Ishikawa (cell line): ENCODE results near the gene SYS1.

ENCODE experiments used
- CEBPB ChIP-seq: IDR thresholded peaks from 2 replicates; pipeline ENCODE4 v1.6.1; 2012
- CREB1 ChIP-seq: IDR thresholded peaks from 2 replicates; pipeline ENCODE4 v1.6.1; 2012; ENCODE audit warnings: low read depth
- EGR1 ChIP-seq: IDR thresholded peaks from 2 replicates; pipeline ENCODE4 v1.6.1; 2012
- EP300 ChIP-seq: IDR thresholded peaks from 2 replicates; pipeline ENCODE4 v1.6.1; 2012; ENCODE audit warnings: borderline replicate concordance
- FOXM1 ChIP-seq: IDR thresholded peaks from 2 replicates; pipeline ENCODE4 v1.6.1; 2012; ENCODE audit warnings: low read depth, borderline replicate concordance
- MAX ChIP-seq: IDR thresholded peaks from 2 replicates; pipeline ENCODE4 v1.6.1; 2012
- NFIC ChIP-seq: IDR thresholded peaks from 2 replicates; pipeline ENCODE4 v1.6.1; 2012
- RAD21 ChIP-seq: IDR thresholded peaks from 2 replicates; pipeline ENCODE4 v1.6.1; 2012; ENCODE audit warnings: low read depth
- REST ChIP-seq: IDR thresholded peaks from 2 replicates; pipeline ENCODE4 v1.6.1; 2012; ENCODE audit warnings: low read depth, mild to moderate bottlenecking
- TAF1 ChIP-seq: IDR thresholded peaks from 2 replicates; pipeline ENCODE4 v1.6.1; 2012; ENCODE audit warnings: low read depth, mild to moderate bottlenecking
- TCF12 ChIP-seq: IDR thresholded peaks from 2 replicates; pipeline ENCODE4 v1.6.1; 2012; ENCODE audit warnings: low read depth
- TEAD4 ChIP-seq: IDR thresholded peaks from 2 replicates; pipeline ENCODE4 v1.6.1; 2012
- USF1 ChIP-seq: IDR thresholded peaks from 2 replicates; pipeline ENCODE4 v1.6.1; 2012
- YY1 ChIP-seq: IDR thresholded peaks from 2 replicates; pipeline ENCODE4 v1.6.1; 2012; ENCODE audit warnings: low read depth
- ZBTB7A ChIP-seq: IDR thresholded peaks from 2 replicates; pipeline ENCODE4 v1.6.1; 2012; ENCODE audit warnings: low read depth

The SYS1 gene

GRCh38 chr20:45391559-45391958 is 28.6 kb downstream of the SYS1 start:
- no peak for TF ChIP-seq FOXM1

GRCh38 chr20:45392733-45393132 is 29.8 kb downstream of the SYS1 start:
- TF ChIP-seq RAD21 (no peak), ZBTB7A (no peak), REST (no peak), YY1 (no peak)

- no peak for TF ChIP-seq USF1
- no peak for TF ChIP-seq EGR1
- TF ChIP-seq TEAD4, result no peak
- no peak for TF ChIP-seq MAX
- no peak for TF ChIP-seq CREB1
- TF ChIP-seq EP300, result no peak
- TF ChIP-seq TCF12, result no peak
- TF ChIP-seq FOXM1, result no peak
- TF ChIP-seq NFIC, result no peak
- no peak for TF ChIP-seq TAF1
- TF ChIP-seq CEBPB, result no peak
- no peak for TF ChIP-seq REST
- TF ChIP-seq ZBTB7A, result no peak
- TF ChIP-seq YY1, result no peak
- TF ChIP-seq RAD21, result no peak
Measured at GRCh38 chr20:45394221-45395113, 31.5 kb downstream of the SYS1 start.

GRCh38 chr20:45395114-45395415 is 32.1 kb downstream of the SYS1 start:
- no peak for TF ChIP-seq NFIC
- no peak for TF ChIP-seq USF1
- no peak for TF ChIP-seq EP300
- no peak for TF ChIP-seq YY1
- TF ChIP-seq MAX, result no peak
- no peak for TF ChIP-seq FOXM1
- no peak for TF ChIP-seq CEBPB
- TF ChIP-seq ZBTB7A, result no peak
- TF ChIP-seq TEAD4, result no peak
- TF ChIP-seq REST, result no peak
- no peak for TF ChIP-seq CREB1
- no peak for TF ChIP-seq TAF1
- TF ChIP-seq TCF12, result no peak
- TF ChIP-seq RAD21, result no peak
- no peak for TF ChIP-seq EGR1

- TF ChIP-seq TEAD4, result no peak
- no peak for TF ChIP-seq TAF1
- no peak for TF ChIP-seq RAD21
- no peak for TF ChIP-seq EGR1
- no peak for TF ChIP-seq REST
Measured at GRCh38 chr20:45399018-45399417, 36.1 kb downstream of the SYS1 start.
